Endometrial microvascular endothelial cells (primary cell): ENCODE measurements around the gene C1orf122. TPM values are rescaled to one million over a fixed set of nuclear protein-coding genes. Genes with fewer than 3 reads are reported as not detected.

Source experiments
- in situ Hi-C: cut with HindIII; loops from 2 replicates; pipeline ENCODE4 v1.10.0; 2017; ENCODE audit warnings: low sequenced_read_pairs, low pct_unique_long_range_greater_than_20kb; ENCODE audit errors: inconsistent ontology term
- total RNA-seq: library from RNA; depleted of rRNA; stranded (reverse); fragments of >200 nt; gene quantifications from one replicate; pipeline ENCODE4 v1.2.3, GENCODE V29; 2015; ENCODE audit errors: inconsistent ontology term

Gene C1orf122
- total RNA-seq, 1 donor from 2014 or later, result 23.3 TPM

- in situ Hi-C loops, result no loop called here
Measured at GRCh38 chr1:37839676-37840075, 32.1 kb downstream of the C1orf122 start.

DNA sequence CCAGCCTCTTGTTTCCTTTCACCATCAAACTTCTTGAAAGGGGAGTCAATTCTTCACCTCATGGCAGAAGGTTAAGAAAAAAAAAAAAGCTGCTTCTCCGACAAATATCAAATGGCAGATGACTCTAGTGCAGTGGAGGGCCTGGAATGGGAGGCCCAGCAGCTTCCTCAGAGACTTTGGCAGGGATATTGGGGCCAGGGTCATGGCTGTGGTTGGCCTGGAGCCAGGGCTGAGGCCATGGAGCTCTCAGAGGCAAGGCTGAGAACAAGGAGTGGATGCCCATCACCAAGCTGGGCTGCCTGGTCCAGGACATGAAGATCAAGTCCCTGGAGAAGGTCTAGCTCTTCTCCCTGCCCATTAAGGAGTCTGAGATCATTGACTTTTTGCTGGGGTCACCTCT lies 33.1 kb downstream of the C1orf122 start:
- in situ Hi-C loops, result no loop called here

DNA sequence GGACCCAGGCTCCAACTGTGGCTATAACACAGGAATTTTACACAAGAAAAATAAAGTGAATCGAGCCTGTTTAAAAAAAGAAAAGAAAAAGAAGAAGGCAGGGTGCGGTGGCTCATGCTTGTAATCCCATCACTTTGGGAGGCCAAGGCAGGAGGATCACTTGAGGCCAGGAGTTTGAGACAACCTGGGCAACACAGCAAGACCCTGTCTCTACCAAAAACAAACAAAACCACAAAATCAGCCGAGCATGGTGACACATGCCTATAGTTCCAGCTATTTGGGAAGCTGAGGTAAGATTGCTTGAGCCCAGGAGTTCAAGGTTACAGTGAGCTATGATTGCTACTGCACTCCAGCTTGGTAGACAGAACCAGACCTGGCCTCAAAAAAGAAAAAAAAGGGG lies 34.1 kb downstream of the C1orf122 start:
- in situ Hi-C loops, result no loop called here

GRCh38 chr1:37844536-37844935 lies 36.9 kb downstream of the C1orf122 start:
- in situ Hi-C loops, result no loop called here

- in situ Hi-C loops, result no loop called here
Measured at GRCh38 chr1:37845049-37845646, 37.6 kb downstream of the C1orf122 start.

DNA sequence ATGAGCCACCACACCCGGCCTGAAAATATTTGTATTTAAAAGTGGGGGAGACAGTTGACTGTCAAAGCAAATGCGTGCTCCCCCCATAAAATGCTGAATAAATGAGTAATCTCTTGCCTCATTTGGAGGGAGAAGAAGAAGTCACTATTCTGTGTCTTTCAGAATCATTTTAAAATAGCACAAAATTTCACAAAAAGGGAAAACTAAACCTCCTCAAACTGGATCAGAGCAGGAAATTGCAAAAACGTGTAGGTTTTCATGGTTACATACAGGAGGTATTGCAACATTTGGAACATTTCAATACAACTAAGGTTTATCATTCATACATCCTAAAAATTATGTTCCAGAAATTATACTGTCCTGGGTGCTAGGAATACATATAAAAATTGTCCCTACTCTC lies 38.2 kb downstream of the C1orf122 start:
- in situ Hi-C loops, result no loop called here

GRCh38 chr1:37846647-37847339 lies 39.2 kb downstream of the C1orf122 start:
- in situ Hi-C loops, result no loop called here

- in situ Hi-C loops, result no loop called here
Measured at GRCh38 chr1:37849480-37849879, 41.9 kb downstream of the C1orf122 start.

DNA sequence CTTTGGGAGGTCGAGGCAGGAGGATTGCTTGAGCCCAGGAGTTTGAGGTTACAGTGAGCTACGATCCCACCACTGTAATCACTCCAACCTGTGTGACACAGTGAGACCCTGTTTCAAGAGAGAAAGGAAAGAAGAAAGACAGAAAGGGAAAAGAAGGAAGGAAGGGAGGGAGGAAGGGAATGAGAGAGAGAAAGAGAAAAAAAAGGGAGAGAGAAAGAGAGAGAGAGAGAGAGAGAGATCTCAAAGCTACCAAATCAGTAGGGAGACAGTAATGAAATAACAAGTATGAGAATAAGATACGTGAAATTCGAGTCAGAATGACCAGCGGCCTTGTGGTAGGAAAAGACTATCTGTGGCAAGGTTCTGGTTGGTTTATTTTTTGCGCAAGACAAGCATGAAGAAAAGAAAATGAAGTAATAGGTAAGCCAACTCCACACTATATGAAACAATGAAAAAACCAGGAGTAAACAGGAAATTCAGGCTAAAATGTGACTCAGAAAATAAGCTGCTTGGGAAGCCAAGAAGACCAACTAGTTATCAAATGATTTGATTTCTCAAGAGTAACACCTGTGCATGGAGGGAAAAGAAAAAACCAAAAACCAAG lies 42.9 kb downstream of the C1orf122 start:
- in situ Hi-C loops, result no loop called here

DNA sequence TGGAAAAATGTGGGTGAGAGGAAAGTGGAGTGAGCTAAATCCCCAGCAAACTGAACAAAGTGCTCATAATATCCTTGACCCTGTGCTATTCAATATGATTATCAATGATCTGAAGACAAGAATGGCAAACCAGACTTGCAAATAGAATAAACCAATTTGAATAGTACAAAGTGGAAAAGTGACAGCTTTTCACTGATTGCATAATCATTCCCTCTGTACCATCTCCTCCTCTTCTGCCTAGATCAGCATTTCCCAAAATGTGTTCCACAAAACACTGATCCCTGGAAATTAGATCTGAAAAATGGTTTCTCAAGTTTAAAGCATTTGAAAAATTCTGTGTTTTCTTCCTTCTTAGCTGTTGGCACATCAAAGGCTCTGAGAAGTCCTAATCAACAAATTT lies 43.7 kb downstream of the C1orf122 start:
- in situ Hi-C loops, result no loop called here

- in situ Hi-C loops, result no loop called here
Measured at GRCh38 chr1:37851782-37852210, 44.2 kb downstream of the C1orf122 start.

DNA sequence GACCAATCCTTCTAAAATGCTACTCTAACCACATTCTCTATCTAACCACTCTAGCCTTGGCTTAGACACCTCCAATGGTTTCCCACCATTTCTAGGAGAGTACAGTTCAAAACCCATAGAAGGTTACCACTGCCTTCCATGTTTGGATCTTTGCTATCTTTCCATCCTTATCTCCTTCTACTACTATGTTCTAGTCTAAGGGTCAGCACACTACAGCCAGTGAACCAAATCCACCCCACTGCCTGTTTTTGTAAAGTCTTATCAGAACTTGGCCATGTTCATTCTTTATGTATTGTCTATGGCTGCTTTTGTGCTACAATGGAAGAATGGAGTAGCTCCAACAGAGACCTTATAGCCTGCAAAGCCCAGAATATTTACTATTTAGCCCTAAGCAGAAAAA lies 45.6 kb downstream of the C1orf122 start:
- in situ Hi-C loops, result no loop called here

DNA sequence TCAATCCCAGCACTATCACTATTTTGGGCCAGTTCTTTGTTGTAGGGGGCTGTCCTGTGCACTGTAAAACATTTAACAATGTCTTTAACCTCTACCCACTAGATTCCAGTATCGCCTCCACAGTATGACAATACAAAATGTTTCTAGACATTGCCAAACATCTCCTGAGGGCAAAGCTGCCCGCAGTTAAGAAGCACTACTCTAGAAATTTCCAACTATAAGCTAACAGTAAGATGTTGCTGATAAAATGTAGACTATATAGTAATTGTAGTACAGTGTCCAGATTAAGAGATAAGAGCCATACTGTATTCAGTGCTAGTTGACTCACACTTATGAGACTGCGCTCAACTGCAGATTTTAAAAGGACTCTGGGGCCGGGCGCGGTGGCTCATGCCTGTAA lies 46.8 kb downstream of the C1orf122 start:
- in situ Hi-C loops, result no loop called here

Other genes with a start within 250 kb of the C1orf122 start
- gene GNL2, start 211.9 kb upstream of the C1orf122 start, total RNA-seq, result 48.4 TPM
- not detected for gene RSPO1, start 172.9 kb upstream of the C1orf122 start, total RNA-seq
- 47.8 TPM for gene CDCA8, start 115.3 kb upstream of the C1orf122 start, total RNA-seq
- gene EPHA10, start 42.7 kb upstream of the C1orf122 start, total RNA-seq, result not detected
- not detected for gene MANEAL, start 13.9 kb upstream of the C1orf122 start, total RNA-seq
- 25.5 TPM for gene YRDC, start 418 bp downstream of the C1orf122 start, total RNA-seq
- gene MTF1, start 51.8 kb downstream of the C1orf122 start, total RNA-seq, result 2.0 TPM
- gene INPP5B, start 139.3 kb downstream of the C1orf122 start, total RNA-seq, result 13.1 TPM
- gene SF3A3, start 182.2 kb downstream of the C1orf122 start, total RNA-seq, result 81.9 TPM
- gene FHL3, start 197.7 kb downstream of the C1orf122 start, total RNA-seq, result 17.3 TPM
- 69.1 TPM for gene UTP11, start 204.9 kb downstream of the C1orf122 start, total RNA-seq
- gene POU3F1, start 239.0 kb downstream of the C1orf122 start, total RNA-seq, result not detected